GM18505 (cell line): Measurements from ENCODE around the gene BCDIN3D.
"Not testable (repeated sequence)": the region's sequence is repeated elsewhere in the genome, so short reads cannot be mapped to it uniquely, and the experiment has no call there.

ENCODE experiments used
- ATAC-seq: cut with Tn5 transposase; IDR thresholded peaks from one replicate; pipeline ENCODE4 v1.9.1; 2021; ENCODE audit not compliant: unreplicated experiment
- POLR2A ChIP-seq: IDR thresholded peaks from 4 replicates; pipeline ENCODE4 v1.6.1; 2011; ENCODE audit warnings: borderline replicate concordance; ENCODE audit not compliant: insufficient read depth, insufficient read length; ENCODE audit errors: extremely low read depth

Gene BCDIN3D

GRCh38 chr12:49872381-49872780 is 29.5 kb upstream of the BCDIN3D start:
- no peak for ATAC-seq
- no peak for TF ChIP-seq POLR2A

GRCh38 chr12:49871811-49872251 is 28.9 kb upstream of the BCDIN3D start:
- ATAC-seq: not testable (repeated sequence)

GRCh38 chr12:49871263-49871561 is 28.3 kb upstream of the BCDIN3D start:
- no peak for ATAC-seq

GRCh38 chr12:49870501-49871262 is 27.8 kb upstream of the BCDIN3D start:
- no peak for TF ChIP-seq POLR2A
- ATAC-seq: no peak

More at GRCh38 chr12:49871263-49871561, 28.3 kb upstream of the BCDIN3D start:
- no peak for TF ChIP-seq POLR2A

- no peak for ATAC-seq
- no peak for TF ChIP-seq POLR2A
Measured at GRCh38 chr12:49869816-49870500, 27.1 kb upstream of the BCDIN3D start.

GRCh38 chr12:49868952-49869815 is 26.3 kb upstream of the BCDIN3D start:
- ATAC-seq: no peak
- TF ChIP-seq POLR2A: no peak

- ATAC-seq: no peak
- TF ChIP-seq POLR2A: no peak
Measured at GRCh38 chr12:49868449-49868848, 25.5 kb upstream of the BCDIN3D start.

- TF ChIP-seq POLR2A: no peak
- no peak for ATAC-seq
Measured at GRCh38 chr12:49867570-49868341, 24.9 kb upstream of the BCDIN3D start.

GRCh38 chr12:49866859-49867569 is 24.1 kb upstream of the BCDIN3D start:
- TF ChIP-seq POLR2A: no peak
- ATAC-seq: no peak

- ATAC-seq: no peak
- TF ChIP-seq POLR2A: no peak
Measured at GRCh38 chr12:49865782-49866135, 22.9 kb upstream of the BCDIN3D start.

GRCh38 chr12:49865109-49865781 is 22.3 kb upstream of the BCDIN3D start:
- no peak for ATAC-seq
- TF ChIP-seq POLR2A: no peak

GRCh38 chr12:49864798-49865090 is 21.8 kb upstream of the BCDIN3D start:
- ATAC-seq: no peak
- TF ChIP-seq POLR2A: no peak
